Superior temporal gyrus (tissue), 1 donor: ENCODE results near the gene FBXW5.

Experiments used
- DNase-seq: peaks from one replicate; pipeline ENCODE4 v3.0.0-alpha.2; 2016; ENCODE audit errors: extremely low spot score

The FBXW5 gene

GRCh38 chr9:136977649-136978072 lies 33.1 kb upstream of the FBXW5 start:
- DNase-seq = no peak

- DNase-seq = peak; percentile 97
These were observed 32.7 kb upstream of the FBXW5 start, which contains the start of gene PTGDS for GRCh38 chr9:136977223-136977622. Gene PTGDS (plus strand): TSS chr9:136977504. CDS start chr9:136977579, 75 bp downstream.

- peak; percentile 82 for DNase-seq
These were observed 31.1 kb upstream of the FBXW5 start for GRCh38 chr9:136975644-136976043.

DNA sequence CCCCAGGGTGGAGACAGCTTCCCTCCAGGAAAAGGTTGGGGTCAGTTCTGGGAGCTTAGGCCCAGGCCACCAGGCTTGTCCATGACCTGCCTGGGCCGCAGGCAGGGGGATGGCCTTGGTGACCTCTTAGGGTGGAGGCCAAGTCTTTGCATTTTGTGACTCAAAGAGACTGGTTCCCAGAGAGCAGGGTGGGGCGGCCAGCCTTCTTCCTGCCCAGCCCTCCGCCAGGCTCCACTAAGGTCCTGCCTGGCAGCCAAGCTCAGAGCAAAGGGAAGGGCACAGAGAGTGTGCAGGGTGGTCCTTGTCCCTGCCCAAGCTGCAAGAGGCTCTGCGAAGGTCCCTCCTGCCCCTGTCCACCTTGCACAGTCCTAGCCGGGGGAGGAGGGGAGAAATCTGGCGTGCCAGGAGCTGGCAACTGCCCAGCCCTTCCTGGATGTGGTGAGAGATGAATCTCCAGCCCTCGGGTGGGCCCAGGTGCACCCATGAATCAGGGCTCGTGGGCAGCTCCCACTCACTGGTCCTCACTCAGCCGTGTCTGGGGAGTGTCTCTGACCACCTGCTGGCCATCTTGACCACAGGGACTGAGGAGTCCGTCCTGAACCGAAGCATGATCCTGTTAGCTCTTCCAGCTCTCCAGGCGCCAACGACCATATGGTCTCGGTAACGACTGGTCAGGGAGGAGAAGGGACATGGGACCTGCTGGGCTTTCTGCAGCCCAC lies 30.4 kb upstream of the FBXW5 start:
- no peak for DNase-seq

GRCh38 chr9:136973618-136974617 lies 29.4 kb upstream of the FBXW5 start:
- DNase-seq = no peak

- DNase-seq = no peak
These were observed 28.2 kb upstream of the FBXW5 start for GRCh38 chr9:136972743-136973142.

DNA sequence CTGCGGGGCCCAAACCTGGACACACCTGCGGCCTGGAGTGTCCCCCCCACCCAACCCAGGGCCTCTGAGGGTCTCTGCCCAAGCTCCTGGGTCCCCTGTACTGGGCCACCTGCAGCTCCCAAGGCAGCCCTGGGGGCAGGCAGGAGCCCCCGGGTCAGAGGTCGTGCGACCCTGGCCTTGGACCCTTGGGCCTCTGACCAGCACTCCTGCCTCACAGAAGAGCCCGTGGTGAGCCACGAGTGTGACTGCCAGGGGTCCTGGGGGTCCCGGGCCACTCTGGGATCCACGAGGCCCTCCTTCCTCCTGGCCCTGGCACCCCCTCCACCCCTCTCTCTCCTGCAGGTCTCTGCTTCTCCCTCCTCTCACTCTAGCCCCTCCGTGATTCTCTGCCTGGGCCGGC lies 27.8 kb upstream of the FBXW5 start:
- no peak for DNase-seq

GRCh38 chr9:136971746-136972145 lies 27.2 kb upstream of the FBXW5 start:
- DNase-seq = no peak

DNA sequence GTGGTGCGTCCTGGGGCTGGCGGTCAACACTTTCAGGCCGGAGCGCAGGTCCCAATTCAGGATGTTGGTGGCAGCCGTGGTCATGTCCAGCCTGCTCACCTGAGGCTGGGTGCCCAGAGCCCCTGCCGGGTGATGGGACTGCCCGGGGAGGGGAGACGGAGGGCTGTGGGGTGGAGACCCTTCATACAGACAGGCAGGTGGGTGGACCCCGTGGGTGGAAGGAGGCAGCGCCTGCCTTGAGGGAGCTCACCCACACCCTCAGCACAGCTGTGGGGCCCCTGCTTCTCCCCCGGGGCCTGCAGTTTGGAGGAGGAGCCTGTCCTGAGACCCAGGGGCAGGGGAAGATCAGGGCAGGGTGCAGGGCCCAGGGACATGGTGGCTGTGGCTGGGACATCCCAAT lies 25.8 kb upstream of the FBXW5 start:
- DNase-seq = no peak

- no peak for DNase-seq
These were observed 25.2 kb upstream of the FBXW5 start for GRCh38 chr9:136969774-136970173.

- no peak for DNase-seq
These were observed 24.6 kb upstream of the FBXW5 start for GRCh38 chr9:136969150-136969549.

- no peak for DNase-seq
These were observed 24.0 kb upstream of the FBXW5 start for GRCh38 chr9:136968333-136969127.

DNA sequence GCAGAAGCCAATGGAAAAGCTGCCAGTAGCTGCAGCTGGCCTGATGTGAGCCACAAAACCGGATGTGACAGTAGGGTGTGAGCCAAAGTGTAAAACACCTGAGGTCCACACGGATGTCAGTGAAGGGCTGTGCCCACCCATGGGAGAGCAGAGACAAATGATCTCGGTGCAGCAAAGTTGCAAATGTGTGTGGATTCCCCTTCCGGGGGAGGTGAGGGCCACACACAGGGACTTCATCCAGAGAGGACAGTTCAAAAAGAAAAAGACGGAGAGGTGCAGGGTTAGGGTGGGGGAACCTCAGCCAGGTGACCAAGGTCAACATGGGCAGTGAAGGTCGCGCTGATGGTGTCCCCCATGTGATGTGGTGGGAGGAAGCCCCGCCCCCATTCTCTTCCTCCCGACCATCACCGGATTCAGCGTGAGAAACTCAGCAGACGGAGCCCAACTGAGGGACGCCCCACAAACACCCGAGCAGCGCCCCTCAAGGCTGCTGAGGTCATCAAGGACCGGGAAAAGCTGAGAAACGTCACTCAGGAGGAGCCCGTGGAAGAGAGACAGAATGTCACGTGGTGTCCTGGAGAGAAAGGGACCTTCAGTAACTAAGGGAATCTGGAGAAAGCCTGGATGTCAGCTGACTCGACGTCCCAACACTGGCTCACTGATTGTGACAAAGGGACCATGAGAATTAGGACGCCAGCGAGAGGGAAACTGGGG lies 21.4 kb upstream of the FBXW5 start:
- DNase-seq = peak; percentile 86

DNA sequence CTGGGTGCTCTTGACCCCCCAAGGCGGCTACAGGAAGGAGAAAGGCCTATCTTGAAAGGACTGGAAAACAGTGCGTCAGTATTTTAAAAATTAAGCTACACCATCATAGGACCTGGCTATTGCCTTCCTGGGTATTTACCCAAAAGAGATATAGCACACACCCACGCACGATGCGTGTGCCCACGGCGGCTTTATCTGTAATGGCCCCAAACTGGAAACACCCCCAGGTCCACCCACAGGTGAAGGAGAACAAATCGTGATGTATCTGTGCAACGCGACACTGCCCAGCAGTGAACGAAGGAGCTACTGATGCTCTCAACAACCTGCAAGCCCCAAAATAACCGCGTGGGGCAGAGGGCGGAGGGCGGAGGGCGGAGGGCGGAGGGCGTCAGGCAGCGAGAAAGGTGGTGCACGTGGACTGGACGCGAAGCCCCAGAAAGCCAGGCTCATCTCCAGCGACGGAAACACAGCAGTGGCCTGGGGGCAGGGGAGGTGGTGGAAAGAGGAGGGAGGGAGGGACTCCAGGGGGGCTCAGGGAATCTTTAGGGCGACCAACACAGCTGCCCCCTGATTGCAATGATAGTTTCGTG lies 20.4 kb upstream of the FBXW5 start:
- no peak for DNase-seq

- no peak for DNase-seq
These were observed 19.7 kb upstream of the FBXW5 start for GRCh38 chr9:136964171-136964689.

- DNase-seq = no peak
These were observed 19.2 kb upstream of the FBXW5 start for GRCh38 chr9:136963751-136964150.

GRCh38 chr9:136963341-136963740 lies 18.8 kb upstream of the FBXW5 start:
- no peak for DNase-seq

DNA sequence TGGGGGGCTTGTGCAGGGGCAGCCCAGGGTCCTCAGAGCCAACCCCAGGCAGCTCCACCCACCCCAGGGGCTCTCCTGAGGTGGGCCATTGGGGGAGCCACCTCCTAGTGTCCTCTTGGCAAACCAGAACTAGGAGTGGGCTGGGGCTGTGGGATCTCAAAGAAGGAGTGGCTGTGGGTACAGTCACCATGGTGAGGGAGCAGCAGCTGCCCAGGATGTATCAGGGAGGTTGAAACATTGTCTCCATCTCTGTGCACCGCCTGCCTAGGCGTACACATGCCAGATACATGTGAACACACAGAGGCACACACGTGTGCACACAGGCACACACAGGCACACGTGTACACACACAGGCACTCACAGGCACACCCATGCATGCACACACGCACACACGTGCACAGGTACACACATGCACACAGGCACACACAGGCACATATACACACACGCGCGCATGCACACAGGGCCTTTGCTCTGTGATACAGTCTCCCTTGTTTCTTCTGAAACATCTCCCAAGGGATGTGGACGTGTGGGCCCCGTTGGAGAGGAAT lies 18.2 kb upstream of the FBXW5 start:
- DNase-seq = no peak

DNA sequence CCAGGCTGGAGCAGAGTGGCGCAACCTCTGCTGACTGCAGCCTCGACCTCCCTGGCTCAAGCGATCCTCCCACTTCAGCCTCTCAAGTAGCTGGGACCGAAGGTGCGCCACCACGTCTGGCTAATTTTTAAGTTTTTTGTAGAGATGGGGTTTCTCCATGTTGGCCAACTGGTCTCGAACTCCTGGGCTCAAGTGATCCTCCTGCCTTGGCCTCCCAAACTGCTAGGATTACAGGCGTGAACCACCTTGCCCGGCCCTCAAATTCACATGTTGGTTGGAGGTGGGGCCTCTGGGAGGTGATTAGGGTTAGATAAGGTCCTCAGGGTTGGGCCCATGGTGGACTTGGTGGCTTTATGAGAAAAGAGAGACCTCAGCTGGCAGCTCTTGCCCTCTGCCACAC lies 17.6 kb upstream of the FBXW5 start:
- no peak for DNase-seq
